HCT116 (cell line): ENCODE measurements around the gene RECQL5. TPM values are rescaled to one million over a fixed set of nuclear protein-coding genes. Genes with fewer than 3 reads are reported as not detected.
"Not testable (repeated sequence)": the region's sequence is repeated elsewhere in the genome, so short reads cannot be mapped to it uniquely, and the experiment has no call there.

Experiments
- ATAC-seq: fragments of 200-7000 bp; cut with Tn5 transposase; 2 replicates; pipeline ENCODE4 v1.9.1; 2020; ENCODE audit warnings: mild to moderate bottlenecking, moderate library complexity
- BruUV-seq: library from RNA; stranded (reverse); fragments of 400-500 nt; replicated peaks from 2 replicates; lab custom pipeline; 2021; lab: Mats Ljungman, UMichigan
- CTCF ChIA-PET: fragments of 300-600 bp; sonication (Branson Sonifier 250); formaldehyde crosslinking; loops from one replicate; lab custom pipeline; 2021; ENCODE audit warnings: antibody characterized with exemption; lab: Charles Lee
- POLR2A ChIA-PET: fragments of 300-600, 350-600 bp; sonication (Branson Sonifier 250); formaldehyde crosslinking; loops from one replicate; lab custom pipeline; 2021; ENCODE audit warnings: antibody characterized with exemption; lab: Charles Lee
- RAD21 ChIA-PET, 2 experiments: fragments of 300-600 bp; sonication (Branson Sonifier 250); formaldehyde crosslinking; loops; one replicate each; lab custom pipeline; 2023; ENCODE audit warnings: low total read pairs in 2 of 2; ENCODE audit not compliant: uncharacterized antibody in 2 of 2, unreplicated experiment in 2 of 2, low non-redundant PET in 1 of 2; lab: Charles Lee
- DNase-seq: peaks from one replicate; pipeline ENCODE4 v3.0.0-alpha.2; 2010; ENCODE audit warnings: low read depth, low spot score
- H2AFZ ChIP-seq: fragments of 200-600 bp; shearing (Covaris generic), sonication (generic); 2 replicates; pipeline ENCODE4 v1.6.1; 2017; ENCODE audit warnings: low read depth, mixed run types, mixed read lengths, antibody characterized with exemption, low read length; ENCODE audit not compliant: poor library complexity, severe bottlenecking
- H3K27ac ChIP-seq: 2 replicates; pipeline ENCODE4 v1.5.1; 2012; ENCODE audit warnings: low read depth, low read length
- H3K27me3 ChIP-seq: fragments of 200-600 bp; sonication (generic); 2 replicates; pipeline ENCODE4 v1.6.1; 2016; ENCODE audit warnings: mixed run types, low read length, mixed read lengths; ENCODE audit not compliant: insufficient read depth
- H3K36me3 ChIP-seq, 2 experiments: fragments of 200-500 bp in 1 of 2; fragments of 200-600 bp in 1 of 2; sonication (Bioruptor generic) in 1 of 2; sonication (generic) in 1 of 2; 2 replicates each; pipeline versions ENCODE4 v1.5.1 to v1.6.1; 2014 to 2016; ENCODE audit warnings: low read length in 2 of 2, inconsistent platforms in 1 of 2, mixed read lengths in 1 of 2, mixed run types in 1 of 2; ENCODE audit not compliant: insufficient read depth in 2 of 2, control insufficient read depth in 1 of 2
- H3K4me1 ChIP-seq, 2 experiments: fragments of 200-600 bp in 1 of 2; sonication (generic) in 1 of 2; 2 replicates each; pipeline versions ENCODE4 v1.5.1 to v1.6.1; 2012 to 2017; ENCODE audit warnings: low read length in 2 of 2, inconsistent platforms in 1 of 2, mild to moderate bottlenecking in 1 of 2, mixed read lengths in 1 of 2, mixed run types in 1 of 2, moderate library complexity in 1 of 2; ENCODE audit not compliant: insufficient read depth in 2 of 2, control insufficient read depth in 1 of 2
- H3K4me2 ChIP-seq: fragments of 200-600 bp; sonication (generic); 2 replicates; pipeline ENCODE4 v1.6.1; 2017; ENCODE audit warnings: mixed run types, low read length, mixed read lengths
- H3K4me3 ChIP-seq, 2 experiments: fragments of 200-600 bp in 1 of 2; sonication (generic) in 1 of 2; replicated peaks in 1 of 2; 2 replicates each; pipeline ENCODE4 v1.5.1; 2011 to 2016; ENCODE audit warnings: low read length in 2 of 2, control low read depth in 1 of 2, low read depth in 1 of 2, mild to moderate bottlenecking in 1 of 2, mixed read lengths in 1 of 2, mixed run types in 1 of 2
- H3K79me2 ChIP-seq: fragments of 200-600 bp; sonication (generic); 2 replicates; pipeline ENCODE4 v1.6.1; 2017; ENCODE audit warnings: mild to moderate bottlenecking, mixed run types, low read length, moderate library complexity, mixed read lengths; ENCODE audit not compliant: insufficient read depth
- H3K9ac ChIP-seq: fragments of 200-600 bp; sonication (generic); 2 replicates; pipeline ENCODE4 v1.6.1; 2016; ENCODE audit warnings: low read length, mixed read lengths
- H3K9me2 ChIP-seq: fragments of 200-600 bp; sonication (generic), shearing (Covaris generic); 2 replicates; pipeline ENCODE4 v1.6.1; 2017; ENCODE audit warnings: mixed run types, mild to moderate bottlenecking, moderate library complexity; ENCODE audit not compliant: insufficient read depth
- H3K9me3 ChIP-seq, 2 experiments: fragments of 200-500 bp in 1 of 2; fragments of 200-600 bp in 1 of 2; sonication (Bioruptor generic) in 1 of 2; sonication (generic) in 1 of 2; 2 replicates each; pipeline ENCODE4 v1.6.1; 2014 to 2017; ENCODE audit warnings: low read length in 2 of 2, mixed read lengths in 2 of 2, inconsistent platforms in 1 of 2, low read depth in 1 of 2, mild to moderate bottlenecking in 1 of 2, mixed run types in 1 of 2, moderate library complexity in 1 of 2; ENCODE audit not compliant: control insufficient read depth in 1 of 2, insufficient read depth in 1 of 2
- H4K20me1 ChIP-seq: fragments of 200-600 bp; sonication (generic), shearing (Covaris generic); 2 replicates; pipeline ENCODE4 v1.6.1; 2017; ENCODE audit warnings: mixed run types, mild to moderate bottlenecking, moderate library complexity; ENCODE audit not compliant: insufficient read depth
- intact Hi-C: fragments of 100-400 bp; cut with micrococcal nuclease; formaldehyde crosslinking; loops from 2 replicates; pipeline ENCODE4 v1.10.0; 2022
- total RNA-seq: library from RNA; stranded (reverse); gene quantifications from one replicate; pipeline ENCODE4 v1.2.1, GENCODE V29; 2021; ENCODE audit not compliant: unreplicated experiment

RECQL5 gene
- total RNA-seq, 1 experiment from 2014 or later: 83.3 TPM

DNA sequence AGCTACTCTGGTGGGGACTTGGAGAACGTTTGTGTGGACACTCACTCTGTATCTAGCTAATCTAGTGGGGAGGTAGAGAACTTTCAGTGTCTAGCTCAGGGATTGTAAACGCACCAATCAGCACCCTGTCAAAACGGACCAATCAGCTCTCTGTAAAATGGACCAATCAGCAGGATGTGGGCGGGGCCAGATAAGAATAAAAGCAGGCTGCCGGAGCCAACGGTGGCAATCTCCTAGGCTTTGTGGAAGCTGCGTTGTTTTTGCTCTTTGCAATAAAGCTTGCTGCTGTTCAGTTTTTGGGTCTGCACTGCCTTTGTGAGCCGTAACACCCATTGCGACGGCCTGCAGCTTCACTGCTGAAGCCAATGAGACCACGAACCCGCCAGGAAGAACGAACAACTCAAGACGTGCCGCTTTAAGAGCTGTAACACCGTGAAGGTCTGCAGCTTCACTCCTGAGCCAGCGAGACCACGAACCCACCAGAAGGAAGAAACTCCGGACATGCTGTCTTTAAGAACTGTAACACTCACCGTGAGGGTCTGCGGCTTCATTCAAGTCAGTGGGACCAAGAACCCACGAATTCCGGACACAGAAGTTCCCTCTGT, 85.7 kb downstream of the RECQL5 start:
- RAD21 ChIA-PET, H3K27me3 ChIP-seq, H3K9me3 ChIP-seq, H3K4me3 ChIP-seq, H3K9me2 ChIP-seq, H3K27ac ChIP-seq, H3K9ac ChIP-seq, H3K36me3 ChIP-seq, H3K79me2 ChIP-seq, H2AFZ ChIP-seq, H3K4me1 ChIP-seq, BruUV-seq, DNase-seq, H4K20me1 ChIP-seq, intact Hi-C loops, H3K4me2 ChIP-seq, ATAC-seq: not testable (repeated sequence)
- ChIA-PET CTCF (interaction anchor here (1.0 to 1.4 kb wide), 3 partner anchors 20 to 65 kb away, joined by 3 to 7 read pairs (median 3); partner anchors contain the start of genes SMIM5 and TSEN54), POLR2A (interaction anchor here (0.8 kb wide), 1 partner anchor 20 kb away, joined by 3 read pairs; no protein-coding TSS in a partner anchor)

Other genes starting within 250 kb of the RECQL5 start
- 75.4 TPM for gene TMEM94, start 210.5 kb downstream of the RECQL5 start, total RNA-seq
- 38.4 TPM for gene CASKIN2, start 151.6 kb downstream of the RECQL5 start, total RNA-seq
- gene TSEN54, start 150.6 kb downstream of the RECQL5 start, total RNA-seq: 87.3 TPM
- 209 TPM for gene LLGL2, start 141.5 kb downstream of the RECQL5 start, total RNA-seq
- gene MYO15B, start 79.4 kb downstream of the RECQL5 start, total RNA-seq: 30.3 TPM
- gene SMIM5, start 33.7 kb downstream of the RECQL5 start, total RNA-seq: 0.12 TPM
- gene SAP30BP, start 184 bp upstream of the RECQL5 start, total RNA-seq: 149 TPM
- 568 TPM for gene ITGB4, start 54.3 kb upstream of the RECQL5 start, total RNA-seq
- gene GALK1, start 98.0 kb upstream of the RECQL5 start, total RNA-seq: 57.8 TPM
- 40.6 TPM for gene UNK, start 117.7 kb upstream of the RECQL5 start, total RNA-seq
- gene UNC13D, start 177.2 kb upstream of the RECQL5 start, total RNA-seq: 20.2 TPM
- 132 TPM for gene WBP2, start 188.2 kb upstream of the RECQL5 start, total RNA-seq
- 86.7 TPM for gene TRIM47, start 211.4 kb upstream of the RECQL5 start, total RNA-seq
- 53.0 TPM for gene TRIM65, start 229.8 kb upstream of the RECQL5 start, total RNA-seq
- gene MRPL38, start 237.7 kb upstream of the RECQL5 start, total RNA-seq: 219 TPM